Ramos (cell line): ENCODE measurements around the gene CDKAL1.
"Not testable (repeated sequence)": the region's sequence is repeated elsewhere in the genome, so short reads cannot be mapped to it uniquely, and the experiment has no call there.

Experiments used
- in situ Hi-C: fragments of 300-500 bp; cut with MboI; formaldehyde crosslinking; loops from one replicate; pipeline ENCODE4 v1.14.3; 2022; ENCODE audit warnings: low sequenced_read_pairs; ENCODE audit not compliant: unreplicated experiment

The CDKAL1 gene

GRCh38 chr6:20702366-20702765, 168.1 kb downstream of the CDKAL1 start:
- in situ Hi-C loops = no loop called here

- in situ Hi-C loops = no loop called here
These were observed 168.8 kb downstream of the CDKAL1 start for GRCh38 chr6:20703049-20703448.

DNA sequence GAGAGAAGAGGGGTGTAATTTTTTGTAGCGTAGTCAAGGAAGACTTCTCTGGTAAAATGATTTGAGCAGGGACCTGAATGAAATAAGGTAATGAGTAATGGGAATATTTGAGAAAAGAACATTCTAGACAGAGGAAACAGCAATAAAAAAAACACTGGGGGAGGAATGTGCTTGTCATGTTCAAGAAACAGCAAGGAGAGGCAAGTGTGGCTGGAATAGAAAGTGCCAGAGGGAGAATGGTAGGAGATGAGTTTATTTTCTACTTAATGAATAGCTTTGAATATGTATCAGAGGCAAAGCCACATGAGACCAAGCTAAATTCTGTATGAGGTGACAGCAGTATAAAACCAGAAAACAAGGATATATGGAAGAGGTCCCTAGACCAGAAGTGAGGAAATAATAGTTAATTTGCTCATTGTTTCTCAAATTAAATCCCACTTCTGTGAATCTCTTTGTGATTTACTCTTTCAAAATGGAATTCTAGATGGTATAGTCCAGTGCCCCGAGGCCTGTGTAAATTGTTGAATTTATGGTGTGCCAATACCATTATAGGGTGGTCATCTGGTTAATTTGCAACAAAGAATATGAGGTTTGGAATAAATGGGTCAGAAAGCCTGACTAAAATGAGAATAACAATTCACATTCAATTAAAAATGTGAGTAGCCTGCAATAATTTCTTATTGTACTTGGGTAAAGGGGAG, 170.2 kb downstream of the CDKAL1 start:
- in situ Hi-C loops = no loop called here

DNA sequence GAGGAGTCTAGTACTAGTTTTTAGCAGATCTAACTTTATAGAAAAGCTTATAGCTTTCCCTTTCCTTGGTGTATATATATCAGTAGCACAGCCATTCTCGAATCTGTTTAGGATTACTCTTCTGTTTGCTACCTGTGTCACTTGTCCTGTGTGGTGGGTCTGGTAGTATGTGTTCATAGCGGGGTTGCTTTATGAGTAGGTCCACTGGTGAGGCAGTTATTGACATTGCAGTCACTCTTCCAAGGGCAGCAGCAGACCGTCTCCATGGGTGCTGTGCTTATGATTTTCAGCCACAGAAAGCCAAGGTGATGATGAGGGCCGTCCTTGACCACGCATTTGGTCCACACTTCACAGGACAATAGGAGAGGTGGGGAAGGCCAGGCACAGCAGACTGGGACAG, 171.5 kb downstream of the CDKAL1 start:
- in situ Hi-C loops = no loop called here

DNA sequence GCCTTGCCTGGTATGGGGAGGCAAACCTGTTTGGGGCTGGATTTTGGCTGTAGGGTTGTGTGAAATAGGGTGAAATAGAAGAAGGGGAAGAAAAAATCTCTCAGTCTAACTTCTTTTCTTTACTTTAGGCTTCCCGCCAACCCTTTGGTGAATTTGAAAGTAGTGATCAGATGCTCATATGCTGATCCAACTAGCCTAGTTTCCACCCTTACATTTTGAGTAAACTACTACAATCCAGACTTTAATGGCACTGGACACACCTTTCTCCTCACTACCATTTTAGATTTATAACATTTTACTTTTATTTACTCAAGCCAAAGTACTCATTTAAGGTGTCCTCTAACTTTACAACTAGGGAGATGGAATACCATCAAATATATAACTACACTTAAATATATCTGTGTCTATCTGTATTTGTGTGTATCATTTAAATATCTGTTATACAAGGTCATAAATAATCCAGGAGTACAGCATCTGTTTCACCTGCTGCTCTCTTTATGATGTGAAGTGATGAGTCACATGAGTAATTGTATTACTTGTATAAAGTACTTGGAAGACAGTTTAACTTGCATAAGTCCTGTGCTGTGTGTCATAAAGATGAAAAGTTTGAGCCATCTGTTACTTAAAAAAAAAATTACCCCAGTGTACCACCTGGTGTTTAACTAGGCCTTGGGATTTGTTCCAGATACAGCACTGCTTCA, 172.1 kb downstream of the CDKAL1 start:
- in situ Hi-C loops = no loop called here

DNA sequence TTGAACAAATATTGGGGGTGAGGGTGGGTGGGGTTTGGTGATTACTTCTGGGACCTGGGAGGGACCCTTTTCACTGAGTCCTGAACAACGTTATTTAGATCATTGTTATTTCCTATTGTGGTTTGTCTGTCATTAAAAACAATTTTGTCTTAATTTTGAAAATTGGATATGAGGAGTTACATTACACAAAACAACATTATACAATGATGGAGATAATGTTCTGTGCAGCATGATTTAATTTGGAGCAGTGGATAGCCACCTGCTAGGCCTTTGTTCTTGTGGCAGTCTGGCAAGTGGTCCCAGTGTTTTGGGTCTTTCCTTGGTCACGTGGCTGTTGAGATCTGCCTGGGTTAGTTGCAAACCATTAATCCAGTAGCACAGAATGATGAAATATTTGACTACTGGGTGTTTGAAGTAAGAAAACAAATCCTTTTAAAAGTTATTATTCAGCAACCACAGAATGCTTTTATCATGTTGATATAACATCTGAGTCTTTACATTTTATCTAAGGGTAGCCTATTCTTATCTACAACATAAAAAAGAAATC, 172.8 kb downstream of the CDKAL1 start:
- in situ Hi-C loops = no loop called here

DNA sequence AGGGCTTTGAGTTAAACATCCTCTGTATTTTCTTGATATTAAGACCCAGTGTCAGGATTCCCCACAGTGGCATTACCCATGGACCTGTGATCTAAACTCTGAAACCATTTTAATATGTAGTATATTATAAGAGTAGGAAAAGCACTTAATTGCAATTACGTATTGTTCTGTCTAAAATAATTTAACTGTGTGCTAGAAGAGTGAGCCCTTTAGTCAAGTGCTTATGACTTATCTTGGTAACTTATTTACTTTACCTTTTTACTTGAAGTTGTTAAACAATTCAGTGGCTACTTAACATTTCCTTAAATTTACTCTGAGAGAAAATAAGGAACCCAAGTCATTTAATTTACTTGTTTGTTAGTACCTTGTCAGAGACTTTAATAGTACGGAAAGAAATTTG, 173.6 kb downstream of the CDKAL1 start:
- in situ Hi-C loops = no loop called here

DNA sequence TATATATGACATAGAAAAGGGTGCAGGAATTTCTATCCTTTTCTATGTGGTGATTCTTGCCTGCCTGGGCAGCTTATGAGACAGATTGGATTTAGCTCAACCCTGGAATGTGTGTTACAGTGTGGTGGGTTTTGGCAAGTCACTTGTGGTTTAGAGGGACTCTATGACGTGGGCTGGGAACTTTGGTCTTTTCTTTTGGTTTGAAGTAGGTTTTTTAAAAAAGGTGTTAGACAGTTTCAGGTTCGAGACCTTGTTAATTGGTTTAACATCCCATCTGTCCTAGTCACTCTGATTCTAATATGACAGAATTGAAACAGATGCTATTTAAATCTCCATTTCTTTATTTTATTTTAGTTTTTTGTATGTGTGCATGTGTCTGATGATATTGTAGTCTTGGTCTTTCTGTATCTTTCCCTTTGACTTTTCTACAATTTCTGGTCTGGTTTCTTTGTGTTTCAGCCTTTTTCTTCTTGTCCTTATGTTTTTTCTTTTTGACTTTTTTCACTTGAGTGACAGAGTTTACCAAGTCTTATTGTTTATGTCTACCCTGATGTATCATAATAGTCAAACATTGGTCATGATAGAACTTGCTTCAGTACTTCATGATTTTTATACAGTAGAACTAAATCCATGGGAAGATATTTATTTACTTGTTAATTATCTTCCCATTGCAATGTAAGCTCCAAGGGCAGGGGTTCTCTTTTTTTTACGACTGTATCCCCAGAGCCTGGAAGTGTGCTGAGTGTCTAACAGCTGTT, 174.3 kb downstream of the CDKAL1 start:
- in situ Hi-C loops = no loop called here

GRCh38 chr6:20709451-20709850, 175.2 kb downstream of the CDKAL1 start:
- in situ Hi-C loops = no loop called here

DNA sequence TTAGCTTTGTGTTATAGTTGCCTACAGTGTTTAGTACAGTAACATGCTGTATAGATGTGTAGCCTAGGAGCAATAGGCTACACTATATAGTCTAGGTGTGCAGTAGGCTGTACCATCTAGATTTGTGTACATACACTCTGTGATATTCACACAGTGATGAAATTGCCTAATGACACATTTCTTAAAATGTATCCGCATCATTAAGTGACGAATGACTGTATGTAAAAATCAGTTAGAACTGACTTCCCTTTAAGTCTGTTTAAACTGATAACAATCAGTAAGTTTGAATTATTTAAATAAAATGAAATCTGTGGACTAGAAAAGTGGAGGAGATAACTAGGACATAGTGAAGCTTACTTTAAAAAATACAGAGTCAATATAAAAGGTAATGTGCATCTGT, 176.1 kb downstream of the CDKAL1 start:
- in situ Hi-C loops = no loop called here

GRCh38 chr6:20711518-20711917, 177.3 kb downstream of the CDKAL1 start:
- in situ Hi-C loops = no loop called here

DNA sequence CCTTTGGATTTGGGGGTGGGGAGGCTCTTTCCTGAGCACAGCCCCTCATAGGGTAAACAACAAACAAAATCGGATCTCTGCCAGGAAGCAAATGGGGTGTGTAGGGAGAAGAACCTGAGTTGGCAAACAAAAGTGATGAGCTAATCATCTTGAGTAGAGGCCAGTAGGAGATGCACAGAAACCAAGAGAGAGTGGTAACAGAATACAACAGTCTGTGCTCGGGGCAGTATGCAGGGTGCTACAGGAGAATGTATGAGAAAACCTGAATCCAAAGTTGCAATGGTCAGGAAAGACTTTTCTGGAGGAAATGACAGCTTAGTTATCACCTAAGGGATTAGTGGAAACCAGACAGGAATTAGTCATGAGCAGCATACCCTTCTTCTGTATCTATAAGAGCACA, 177.8 kb downstream of the CDKAL1 start:
- in situ Hi-C loops = no loop called here

DNA sequence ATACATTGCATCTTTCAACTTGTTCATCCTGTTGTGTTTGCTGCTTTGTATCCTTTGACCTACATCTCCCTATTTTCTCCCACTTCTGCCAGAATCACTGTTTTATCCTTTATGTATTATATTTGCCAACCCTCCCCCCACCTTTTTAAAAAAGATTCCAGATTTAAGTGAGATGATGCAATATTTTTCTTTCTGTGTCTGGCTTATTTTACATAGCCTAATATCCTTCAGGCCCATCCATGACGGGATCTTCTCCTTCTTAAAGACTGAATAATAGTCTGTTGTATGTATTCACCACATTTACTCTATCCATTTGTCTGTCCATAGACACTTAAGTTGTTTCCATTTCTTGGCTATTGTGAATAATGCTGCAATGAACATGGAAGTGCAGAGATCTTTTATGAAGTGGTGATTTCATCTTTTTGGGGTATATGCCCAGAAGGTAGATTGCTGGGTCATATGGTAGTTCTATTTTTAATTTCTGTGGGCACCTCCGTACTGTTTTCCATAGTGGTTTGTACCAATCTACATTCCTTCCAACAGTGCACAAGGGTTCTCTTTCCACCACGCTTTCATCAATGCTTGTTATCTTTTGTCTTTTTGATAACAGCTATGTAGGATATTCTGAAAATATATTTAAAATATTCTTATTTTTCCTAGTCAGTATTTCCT, 181.0 kb downstream of the CDKAL1 start:
- in situ Hi-C loops = no loop called here

DNA sequence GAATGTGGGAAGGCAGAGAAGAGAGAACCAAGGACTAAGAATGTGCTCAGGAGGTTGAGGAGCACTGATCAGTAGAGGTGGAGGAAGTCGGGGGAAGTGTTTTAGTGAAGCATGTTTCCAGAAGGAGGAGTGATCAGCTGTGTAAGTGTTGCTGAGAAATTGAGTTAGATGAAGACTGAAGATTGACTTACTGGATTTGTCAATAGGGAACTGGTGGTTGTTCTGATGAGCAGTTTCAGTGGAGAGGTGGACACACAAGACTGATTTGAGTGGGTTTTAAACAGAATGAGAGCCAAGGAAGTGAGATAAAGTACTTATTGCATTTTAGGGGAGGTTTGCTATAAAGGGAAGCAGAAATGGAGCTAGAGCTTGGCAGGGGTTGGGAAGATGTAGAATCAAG, 182.6 kb downstream of the CDKAL1 start:
- in situ Hi-C loops = no loop called here

DNA sequence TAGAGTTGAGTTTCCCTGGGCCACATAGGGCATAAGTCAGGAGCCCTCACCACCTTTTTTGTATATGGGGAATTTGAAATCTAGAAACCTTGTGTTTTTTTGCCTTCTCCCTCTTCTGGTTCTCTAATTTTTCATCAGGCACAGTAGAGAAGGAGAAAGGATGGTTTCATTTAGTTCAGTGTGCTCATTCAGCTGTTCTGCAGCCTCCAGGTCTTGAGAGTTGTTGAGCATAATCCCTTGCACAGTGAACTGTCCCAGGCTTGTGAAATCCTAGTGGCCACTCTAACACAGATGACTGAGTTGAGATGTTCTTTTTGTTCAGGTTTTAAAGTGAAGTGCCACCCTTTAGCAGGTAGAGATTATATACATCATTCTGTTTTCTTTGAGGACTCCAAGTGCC, 183.5 kb downstream of the CDKAL1 start:
- in situ Hi-C loops = no loop called here

DNA sequence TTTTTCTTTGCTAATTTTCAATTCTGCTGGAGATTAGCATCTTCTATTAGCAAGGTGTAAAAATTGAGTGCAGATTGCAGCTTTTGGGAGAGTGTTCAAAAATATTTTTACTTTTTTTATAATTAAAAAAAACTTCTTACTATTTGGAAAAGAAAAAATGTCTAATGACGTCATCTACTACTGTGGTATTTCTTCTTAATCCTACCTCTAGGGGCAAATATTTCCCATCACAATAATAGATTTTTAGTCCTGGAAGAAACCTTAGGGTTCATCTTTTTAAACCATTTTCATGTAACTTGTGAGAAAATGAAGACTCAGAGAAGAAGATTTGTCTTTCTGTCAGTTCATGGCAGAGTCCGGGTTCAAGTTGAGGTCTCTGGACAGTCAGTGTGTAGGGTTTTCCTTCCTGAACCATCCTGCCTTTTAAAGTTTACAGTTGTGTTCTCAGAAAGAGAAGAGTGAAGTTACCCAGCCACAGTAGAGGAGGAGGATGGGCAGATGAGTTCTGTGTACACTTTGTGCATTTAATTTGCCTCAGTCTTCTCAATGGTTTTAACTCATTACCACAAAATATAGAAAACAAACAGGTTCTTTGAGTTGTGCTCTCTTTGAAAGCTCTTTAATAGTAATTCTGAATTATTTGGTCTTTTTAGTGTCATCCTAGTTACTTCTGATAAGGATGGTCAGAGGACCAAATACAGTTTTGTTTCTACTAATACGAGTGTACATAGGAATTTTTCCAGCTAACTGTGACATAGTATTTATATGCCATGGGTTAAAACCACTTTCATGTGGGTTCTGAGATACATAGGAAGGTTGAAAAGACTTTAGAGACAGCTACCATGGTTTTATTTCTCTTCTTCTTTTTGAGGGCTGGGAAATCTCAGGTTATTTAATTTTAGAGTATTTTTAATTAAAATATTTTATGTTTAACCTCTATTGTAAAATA, 184.7 kb downstream of the CDKAL1 start:
- in situ Hi-C loops = no loop called here

DNA sequence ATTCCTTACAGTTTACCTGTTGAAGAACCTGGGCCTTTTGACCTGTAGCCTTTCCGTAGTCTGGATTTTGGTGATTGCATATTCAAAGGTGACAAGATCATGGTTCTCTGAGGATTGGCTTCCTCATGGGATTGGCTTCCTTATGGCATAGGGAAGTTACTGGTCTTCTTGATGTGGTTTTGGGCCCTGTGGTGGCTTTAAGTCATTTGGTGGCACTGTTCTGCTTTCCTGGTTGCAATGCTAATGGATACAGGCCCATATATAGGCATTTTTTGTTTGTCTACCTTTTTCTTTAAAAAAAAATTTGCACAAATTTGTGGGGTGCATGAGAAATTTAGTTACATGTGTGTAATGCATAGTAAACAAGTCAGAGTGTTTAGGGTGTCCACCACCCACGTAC, 185.7 kb downstream of the CDKAL1 start:
- in situ Hi-C loops = no loop called here

- in situ Hi-C loops = not testable (repeated sequence)
These were observed 186.9 kb downstream of the CDKAL1 start for GRCh38 chr6:20721121-20721520.

DNA sequence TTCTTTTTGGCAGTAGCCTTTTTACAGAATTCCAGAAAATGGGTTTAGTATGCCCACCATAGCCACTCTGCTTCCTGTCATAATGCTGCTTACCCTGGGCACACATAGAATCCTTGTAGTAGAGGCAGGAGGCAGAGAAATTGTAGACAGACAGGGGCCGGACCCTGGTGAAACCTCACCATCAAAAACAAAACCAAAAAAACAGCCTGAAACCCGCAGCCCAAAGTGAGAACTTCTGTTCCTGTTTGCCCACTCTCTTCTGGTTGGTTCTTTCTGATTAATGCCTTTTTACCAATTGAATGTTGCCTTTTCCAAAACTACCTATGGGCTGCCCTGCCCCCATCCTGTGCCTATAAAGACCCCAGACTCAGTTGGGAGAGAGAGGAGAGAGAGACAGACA, 188.2 kb downstream of the CDKAL1 start:
- in situ Hi-C loops = no loop called here
